GM04504 (cell line): Measurements from ENCODE around the gene GOLGA7B.
"Not testable (repeated sequence)": the region's sequence is repeated elsewhere in the genome, so short reads cannot be mapped to it uniquely, and the experiment has no call there.

Source experiments
- DNase-seq: peaks from one replicate; pipeline ENCODE4 v3.0.0-alpha.2; 2012; ENCODE audit warnings: low read depth

The GOLGA7B gene

DNA sequence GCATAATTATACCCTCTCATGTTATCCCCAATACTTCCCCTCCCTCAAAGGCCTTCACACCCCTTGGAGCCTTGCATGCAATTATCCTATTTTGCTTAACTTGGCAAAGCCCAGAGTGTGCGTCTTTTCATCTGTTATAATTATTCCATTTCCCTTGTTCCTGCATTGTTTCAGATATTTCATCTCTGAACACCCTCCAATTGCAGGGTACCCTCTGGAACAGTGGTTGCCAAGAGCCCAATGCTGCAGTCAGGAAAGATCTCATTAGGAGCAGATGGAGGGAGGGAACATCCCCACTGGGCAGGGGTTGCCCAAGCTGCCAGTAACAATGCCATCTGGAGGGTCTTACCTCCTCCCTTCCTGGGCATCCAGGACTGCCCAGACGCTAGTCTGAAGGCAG lies 18.4 kb upstream of the GOLGA7B start:
- no peak for DNase-seq

DNA sequence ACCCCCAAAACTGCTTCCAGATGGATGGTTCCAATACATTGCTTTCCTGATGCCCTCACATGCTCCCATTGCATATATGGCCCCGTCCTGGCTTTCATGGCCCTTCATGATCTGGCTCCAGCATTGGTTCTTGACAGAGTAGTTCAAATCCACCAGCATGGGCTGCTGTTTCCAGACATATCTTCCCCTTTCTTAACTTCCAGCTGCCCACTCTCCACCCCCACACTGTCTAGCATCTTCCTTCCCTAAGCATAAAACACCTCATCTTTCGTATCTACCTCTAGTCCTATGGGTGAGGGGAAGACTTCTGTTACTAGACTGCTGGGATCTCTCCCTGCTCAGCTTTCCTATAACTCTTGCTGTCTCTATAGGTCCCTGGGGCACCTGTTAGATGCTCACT lies 13.2 kb upstream of the GOLGA7B start:
- DNase-seq = no peak

DNA sequence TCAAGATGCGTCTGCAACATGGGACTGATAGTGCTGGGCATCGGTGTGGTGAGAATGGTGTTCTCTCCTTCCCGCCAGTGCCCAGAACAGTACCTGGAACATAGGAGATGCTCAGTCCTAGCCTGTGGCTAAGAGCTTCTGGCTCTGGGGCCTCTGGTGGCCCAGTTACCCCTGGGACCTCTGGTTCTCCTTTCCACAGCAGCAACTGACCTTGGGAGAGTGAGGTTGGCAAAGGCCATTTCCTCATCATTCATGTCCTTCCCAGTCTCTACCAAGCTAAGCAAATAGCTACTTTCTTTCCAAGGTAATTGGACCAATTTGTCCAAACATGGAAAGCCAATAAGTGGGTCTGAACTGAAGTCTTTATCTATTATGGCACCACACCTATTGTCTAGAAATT lies 11.6 kb upstream of the GOLGA7B start:
- DNase-seq = no peak

DNA sequence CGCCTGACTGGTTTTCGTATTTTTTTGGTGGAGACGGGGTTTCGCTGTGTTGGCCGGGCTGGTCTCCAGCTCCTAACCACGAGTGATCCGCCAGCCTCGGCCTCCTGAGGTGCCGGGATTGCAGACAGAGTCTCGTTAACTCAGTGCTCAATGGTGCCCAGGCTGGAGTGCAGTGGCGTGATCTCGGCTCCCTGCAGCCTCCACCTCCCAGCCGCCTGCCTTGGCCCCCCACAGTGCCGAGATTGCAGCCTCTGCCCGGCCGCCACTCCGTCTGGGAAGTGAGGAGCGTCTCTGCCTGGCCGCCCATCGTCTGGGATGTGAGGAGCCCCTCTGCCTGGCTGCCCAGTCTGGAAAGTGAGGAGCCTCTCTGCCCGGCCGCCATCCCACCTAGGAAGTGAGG lies 8.5 kb upstream of the GOLGA7B start:
- DNase-seq = not testable (repeated sequence)

DNA sequence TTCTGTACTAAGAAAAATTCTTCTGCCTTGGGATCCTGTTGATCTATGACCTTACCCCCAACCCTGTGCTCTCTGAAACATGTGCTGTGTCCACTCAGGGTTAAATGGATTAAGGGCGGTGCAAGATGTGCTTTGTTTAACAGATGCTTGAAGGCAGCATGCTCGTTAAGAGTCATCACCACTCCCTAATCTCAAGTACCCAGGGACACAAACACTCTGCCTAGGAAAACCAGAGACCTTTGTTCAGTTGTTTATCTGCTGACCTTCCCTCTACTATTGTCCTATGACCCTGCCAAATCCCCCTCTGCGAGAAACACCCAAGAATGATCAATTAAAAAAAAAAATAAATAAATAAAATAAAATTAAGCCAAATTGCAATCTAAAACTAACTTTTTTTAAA lies 7.5 kb upstream of the GOLGA7B start:
- not testable (repeated sequence) for DNase-seq

DNA sequence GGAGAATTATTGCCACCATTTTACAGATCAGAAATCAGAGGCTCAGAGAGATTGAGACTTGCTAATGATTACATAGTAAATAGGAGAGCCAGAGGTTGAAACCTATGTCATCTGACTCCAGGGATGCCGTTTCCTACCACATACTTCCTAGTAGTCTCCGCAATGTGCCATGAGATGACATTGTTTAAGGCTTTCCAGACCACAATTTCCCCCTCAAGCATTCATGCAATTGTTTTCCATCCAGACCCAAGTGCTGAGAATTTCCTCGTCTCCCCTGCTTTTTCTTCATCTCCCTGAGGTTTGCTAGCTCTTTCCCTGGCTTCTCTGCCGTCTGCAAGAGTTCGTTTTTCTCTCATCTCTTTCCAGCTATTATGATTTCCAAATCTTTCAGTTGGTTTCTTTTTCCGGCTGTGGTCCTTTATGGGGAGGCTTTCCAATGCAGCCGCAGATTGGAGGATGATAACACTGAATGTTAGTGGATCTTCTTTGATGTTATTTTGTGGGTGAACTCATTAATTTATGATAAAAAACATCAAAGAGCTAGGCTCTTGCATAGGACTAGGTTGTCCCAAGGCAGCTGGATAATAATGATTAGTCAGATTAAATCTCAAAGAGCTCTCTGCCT lies 6.9 kb upstream of the GOLGA7B start:
- no peak for DNase-seq

DNA sequence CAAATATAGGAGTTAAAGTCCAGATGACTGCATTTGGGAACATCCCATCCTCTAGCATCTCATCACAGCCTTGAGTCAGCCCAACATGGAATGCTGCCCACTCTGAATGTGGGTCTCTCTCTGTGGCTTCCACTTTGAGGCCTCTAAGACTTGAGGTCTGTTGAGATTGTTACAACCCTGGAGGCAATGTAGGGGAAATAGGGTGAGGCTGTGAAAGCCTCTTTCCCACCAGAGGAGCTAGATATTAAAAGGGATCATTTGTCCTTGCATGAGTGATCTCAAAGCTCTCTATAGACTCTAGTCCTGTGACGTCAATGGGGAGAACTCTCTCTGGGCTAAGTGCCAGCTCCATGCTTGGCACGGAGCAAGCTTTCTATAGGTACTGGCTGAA lies 6.4 kb upstream of the GOLGA7B start:
- no peak for DNase-seq

DNA sequence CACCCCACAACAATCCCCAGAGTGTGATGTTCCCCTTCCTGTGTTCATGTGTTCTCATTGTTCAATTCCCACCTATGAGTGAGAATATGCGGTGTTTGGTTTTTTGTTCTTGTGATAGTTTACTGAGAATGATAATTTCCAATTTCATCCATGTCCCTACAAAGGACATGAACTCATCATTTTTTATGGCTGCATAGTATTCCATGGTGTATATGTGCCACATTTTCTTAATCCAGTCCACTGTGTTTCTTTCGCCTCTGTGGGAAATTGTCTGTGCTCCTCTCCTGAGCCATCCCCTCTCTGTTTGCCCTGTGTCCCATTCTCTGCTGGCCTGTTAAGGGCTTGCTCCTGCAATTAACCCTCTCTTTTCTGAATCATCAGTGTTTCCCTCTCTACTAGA lies 5.7 kb upstream of the GOLGA7B start:
- DNase-seq = not testable (repeated sequence)

DNA sequence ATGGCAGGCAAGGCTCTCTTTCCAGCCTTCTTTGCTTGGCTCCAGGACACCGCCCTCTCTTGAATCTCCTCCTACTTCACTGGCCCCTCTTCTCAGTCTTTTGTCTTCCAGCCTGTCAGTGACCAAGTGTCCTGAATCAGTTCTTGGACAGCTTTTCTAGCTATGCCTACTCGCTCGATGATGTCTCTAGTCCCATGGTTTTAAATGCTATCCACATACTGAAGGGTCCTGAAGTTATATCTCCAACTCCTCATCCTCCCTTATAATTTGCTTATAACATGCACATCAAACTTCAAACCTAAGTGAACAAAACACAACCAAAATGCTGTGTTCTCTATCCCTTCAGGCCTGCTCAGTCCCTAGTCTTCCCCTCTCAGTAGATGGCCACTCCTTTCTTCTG lies 5.0 kb upstream of the GOLGA7B start:
- DNase-seq = no peak

DNA sequence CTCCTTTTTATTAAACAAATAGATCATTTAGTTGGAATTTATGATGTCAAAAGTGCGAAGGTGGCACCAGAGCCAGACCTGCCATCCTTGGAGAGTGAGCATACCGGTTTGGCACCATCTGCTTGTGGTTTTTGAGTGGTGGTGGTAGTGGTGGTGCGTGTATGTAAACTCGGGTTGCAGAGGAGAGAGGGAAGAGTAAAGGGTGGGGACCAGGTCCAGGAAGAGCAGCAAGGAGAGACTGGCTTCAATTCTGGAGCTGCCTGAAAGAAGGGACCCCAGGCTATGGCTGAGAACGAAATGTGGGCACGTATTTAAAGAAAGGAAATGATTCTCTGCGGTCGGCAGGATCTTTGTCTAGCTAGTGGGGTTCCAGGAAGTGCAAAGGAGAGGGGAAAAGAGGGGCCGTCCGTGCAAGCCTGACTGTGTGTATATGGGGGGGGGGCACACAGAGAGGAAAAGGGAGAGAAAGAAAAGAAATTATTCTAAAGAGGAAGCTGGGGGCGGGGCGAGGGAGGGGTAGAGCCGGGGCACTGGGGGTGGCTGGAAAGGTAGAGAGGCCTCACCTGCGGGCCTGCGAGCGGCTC lies 448 bp upstream of the GOLGA7B start:
- no peak for DNase-seq

DNA sequence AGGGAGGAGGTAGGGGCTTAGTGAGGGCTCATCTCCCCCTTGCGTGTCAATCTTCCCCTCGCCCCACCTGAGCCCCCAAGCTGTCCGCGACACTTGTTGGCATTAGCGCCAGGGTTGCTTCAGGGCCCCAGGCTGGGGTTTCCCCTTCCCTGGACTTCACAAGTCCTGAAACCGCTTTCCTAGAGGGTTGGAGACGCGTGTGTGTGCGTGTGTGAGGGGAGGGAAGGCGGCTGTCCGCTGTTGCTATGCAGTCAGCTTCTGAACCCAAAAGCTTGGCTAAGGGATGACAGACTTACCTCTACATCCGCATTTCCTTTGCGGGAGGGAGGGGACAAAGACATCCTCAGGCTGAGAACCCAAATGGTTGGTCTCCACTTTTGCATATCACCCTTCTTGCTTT lies 803 bp downstream of the GOLGA7B start:
- DNase-seq = no peak

DNA sequence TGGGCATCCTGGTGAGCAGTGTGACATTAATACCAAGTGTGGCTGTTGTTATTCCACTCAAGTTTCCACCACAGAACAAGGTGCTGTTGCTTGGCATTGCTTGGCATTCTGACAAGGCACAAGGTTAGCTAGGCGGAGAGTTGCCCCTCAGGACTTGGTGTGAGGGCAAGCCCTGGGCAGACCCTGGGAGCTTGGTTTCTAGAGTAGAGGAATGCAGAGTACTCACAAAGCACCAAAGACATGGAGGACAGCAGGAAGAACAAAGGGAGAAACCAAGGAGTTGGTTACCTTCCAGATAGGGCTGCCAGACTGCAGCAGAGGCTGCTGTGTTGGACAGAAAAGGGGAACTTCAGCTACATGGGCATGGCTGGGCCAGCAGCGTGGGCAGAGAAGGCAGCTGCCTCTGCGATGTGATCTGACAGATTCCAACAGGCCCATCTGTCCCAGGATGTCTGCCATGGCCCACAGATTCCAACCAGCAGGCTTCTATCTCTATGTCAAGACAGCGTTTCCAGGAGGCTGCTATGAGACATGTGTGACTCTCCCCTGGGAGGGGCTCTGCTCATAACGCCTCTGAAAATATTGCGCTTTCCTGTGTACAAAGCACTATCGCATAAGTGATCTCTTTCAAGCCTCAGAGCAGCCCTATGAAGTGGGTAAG lies 1.8 kb downstream of the GOLGA7B start:
- DNase-seq = no peak

DNA sequence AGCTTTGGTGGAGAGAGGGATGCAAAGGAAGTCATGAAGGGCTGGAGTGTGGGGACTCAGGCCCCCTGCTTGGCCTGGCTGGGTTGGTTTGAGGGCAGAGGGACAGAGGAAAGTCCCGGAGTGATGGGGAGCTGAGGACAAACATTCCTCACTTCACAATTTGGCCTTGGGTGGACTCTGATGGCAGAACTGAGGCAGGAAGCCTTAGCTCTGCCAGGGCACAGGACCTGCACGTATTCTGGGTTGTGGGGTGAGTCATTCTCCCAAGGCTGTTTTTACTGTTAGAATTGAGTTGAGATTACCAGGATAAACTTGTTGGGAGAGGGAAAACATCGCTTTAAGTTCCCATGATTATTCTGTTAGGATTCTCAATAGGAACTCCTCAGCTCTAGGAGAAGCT lies 2.6 kb downstream of the GOLGA7B start:
- DNase-seq = no peak

DNA sequence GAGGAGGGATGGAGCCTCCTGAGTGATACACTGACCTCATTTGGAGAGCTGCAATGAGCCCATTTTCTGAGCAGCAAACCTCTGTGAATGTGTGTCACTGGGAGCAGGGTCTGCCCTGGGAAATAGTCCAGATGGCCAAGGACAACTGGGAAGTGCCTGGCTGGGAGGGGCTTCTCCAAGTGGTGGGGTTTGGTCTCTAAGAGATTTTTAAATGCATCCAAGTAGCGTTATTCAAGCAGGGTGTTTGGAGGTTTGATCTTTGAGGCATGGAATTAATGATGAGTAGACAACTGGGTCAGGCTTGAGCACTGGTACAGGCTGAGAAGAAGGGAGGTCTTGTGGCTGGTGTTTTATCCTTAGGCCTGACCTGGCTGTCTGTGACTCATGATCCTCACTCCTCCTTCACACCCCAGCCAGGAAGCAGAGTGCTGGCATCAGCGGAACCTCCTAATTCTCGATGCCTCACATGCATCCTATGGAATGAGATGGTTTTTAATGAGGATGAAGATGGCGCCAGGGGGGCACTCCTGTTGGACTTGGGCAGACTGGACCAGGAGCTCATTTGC lies 3.3 kb downstream of the GOLGA7B start:
- no peak for DNase-seq

DNA sequence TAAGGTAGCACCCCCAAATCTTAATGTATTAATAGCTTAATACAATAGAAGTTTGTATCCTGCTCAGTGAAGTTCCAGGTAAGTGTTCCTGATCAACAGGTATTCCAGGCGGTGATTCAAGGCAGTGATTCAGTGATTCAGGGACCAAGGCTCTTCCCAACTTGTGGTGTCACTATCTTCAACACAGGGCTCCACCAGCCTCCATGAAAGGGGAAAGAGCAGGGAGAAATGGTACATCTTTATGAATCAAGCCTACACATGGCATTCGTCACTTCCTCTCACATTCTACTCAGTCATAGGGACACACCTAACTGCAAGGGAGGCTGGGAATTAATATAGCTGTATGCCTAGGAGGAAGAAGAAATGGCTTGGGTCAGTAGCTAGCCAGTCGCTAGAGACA lies 5.1 kb downstream of the GOLGA7B start:
- no peak for DNase-seq

DNA sequence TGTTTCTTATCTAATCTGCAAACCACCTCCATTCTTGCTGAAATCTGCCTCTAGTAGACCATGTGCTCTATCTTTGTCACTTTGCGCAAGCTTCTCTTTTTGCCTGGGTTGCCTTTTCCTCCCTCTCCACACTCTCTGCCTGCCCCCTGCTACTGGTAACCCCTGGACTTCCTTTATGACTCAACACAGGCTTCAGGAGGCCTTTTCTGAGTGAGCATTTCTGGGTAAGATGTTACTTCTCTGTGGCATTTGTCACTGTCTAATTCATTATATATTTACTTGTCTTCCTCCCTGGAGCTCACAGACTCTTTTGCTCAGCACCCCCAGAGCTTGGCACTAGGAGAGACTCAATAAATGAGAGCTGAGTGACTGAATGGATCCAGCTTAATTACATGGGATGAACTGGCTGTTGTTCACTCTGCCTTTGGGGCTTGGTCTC lies 8.4 kb downstream of the GOLGA7B start:
- DNase-seq = no peak

DNA sequence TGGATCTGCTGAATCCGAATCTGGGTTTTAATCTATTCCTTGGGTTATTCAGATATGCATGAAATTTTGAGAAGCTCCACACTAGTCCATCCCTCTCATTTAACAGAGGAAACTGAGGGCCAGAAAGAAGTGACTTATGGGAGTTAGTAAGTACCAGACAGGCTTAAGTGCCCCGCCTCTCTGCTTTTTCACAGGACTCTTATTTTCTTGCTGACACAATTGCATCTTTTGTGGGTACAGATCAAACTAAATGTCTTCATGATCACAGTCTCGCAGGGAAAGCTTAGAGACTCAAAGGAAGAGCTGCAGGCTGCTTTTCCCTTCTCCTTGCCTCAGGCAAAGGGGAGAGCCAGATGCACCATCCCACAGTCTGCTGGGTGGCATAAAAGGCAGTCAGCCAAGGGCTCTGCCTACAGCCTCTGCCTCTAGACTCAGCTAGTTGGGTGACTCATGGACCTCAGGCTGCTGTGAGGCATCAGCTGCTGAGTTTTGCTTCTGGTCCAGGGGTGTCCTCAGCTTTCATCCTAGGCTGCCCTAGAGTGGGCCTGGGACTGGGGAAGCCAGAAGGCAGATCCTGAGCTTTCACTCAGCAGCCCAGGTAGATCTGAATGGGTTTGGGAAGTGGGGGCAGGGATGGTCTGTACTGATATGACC lies 11.6 kb downstream of the GOLGA7B start:
- no peak for DNase-seq

DNA sequence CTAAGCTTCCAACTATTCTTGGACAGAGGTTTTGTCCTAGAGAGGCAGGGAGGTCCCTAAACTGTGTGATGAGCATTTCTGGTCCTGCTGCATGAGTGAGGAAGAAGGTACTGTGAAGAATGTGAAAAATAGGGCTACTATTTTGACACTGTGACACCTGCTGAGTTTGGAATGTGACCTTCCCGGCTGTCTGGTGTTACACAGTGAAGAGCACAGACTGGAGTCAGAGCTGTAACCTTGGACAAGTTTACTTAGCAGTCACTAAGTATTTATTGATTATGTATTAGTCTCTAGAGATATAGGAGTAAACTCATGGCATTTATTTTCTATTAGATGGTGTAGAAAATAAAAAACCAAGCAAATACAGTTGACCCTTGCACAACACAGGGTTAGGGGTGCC lies 12.3 kb downstream of the GOLGA7B start:
- no peak for DNase-seq

DNA sequence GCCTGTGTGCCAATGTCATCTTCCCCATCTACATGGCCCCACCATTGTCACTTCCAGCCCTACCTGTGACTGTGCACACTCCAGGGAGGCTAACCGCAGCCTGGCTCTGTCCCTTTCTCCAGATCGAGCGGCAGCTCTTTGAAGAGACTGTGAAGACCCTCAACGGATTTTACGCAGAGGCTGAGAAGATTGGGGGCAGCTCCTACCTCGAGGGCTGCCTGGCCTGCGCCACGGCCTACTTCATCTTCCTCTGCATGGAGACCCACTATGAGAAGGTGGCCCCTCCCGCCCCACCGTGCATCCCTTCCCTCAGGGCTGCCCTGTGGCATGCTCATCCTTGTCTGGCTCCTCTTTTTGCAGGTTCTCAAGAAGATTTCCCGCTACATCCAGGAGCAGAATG lies 14.2 kb downstream of the GOLGA7B start:
- no peak for DNase-seq

DNA sequence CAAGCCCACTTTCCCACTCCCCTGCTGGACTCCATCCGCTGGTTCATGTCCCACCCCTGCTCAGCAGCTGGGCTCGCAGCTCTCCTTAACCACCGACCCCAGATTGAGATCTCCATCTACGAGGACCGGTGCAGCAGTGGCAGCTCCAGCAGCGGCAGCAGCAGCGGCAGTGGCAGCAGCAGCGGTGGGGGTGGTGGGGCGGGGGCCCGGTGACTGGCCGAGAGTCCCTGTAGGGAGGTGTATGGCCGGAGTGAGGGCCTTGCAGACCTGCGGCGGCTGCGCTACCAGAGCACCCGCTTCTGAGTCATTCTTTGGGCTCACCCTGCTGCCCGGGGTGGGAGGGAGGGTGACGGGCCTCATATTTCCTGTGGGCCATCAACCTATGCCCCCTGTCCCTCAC lies 15.8 kb downstream of the GOLGA7B start:
- DNase-seq = no peak

DNA sequence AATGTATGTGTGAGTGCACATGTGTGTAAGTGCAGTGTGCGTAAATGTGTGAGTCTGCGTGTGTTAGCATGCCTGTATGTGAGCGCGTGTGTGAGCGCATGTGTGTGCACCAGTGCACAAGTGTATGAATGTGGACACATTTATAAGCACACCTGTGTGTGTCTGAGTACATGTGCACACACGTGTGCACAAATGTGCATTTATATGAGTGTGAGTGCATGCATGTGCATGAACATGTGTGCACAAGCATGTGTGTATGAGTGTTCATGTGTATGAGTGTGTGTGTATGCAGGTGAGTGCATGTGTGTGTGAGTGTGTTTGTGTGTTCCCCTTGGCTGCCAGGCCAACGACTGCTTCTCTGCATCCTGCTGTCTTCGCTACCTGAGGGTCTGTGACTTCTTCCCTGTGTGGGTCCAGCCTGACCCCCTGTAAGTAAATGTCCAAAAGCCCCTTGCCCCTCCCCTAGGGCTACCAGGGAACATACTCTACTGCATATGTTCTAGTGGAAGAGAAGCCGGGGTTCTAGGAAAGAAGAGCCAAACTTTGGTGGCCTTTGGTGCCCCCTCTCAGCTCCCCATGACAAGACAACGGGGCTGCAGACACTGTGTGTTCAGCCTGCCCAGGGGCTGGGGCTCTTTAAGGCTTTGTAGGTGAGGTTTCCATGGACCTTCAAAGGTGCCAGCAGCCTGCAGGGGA lies 17.0 kb downstream of the GOLGA7B start:
- DNase-seq = no peak

DNA sequence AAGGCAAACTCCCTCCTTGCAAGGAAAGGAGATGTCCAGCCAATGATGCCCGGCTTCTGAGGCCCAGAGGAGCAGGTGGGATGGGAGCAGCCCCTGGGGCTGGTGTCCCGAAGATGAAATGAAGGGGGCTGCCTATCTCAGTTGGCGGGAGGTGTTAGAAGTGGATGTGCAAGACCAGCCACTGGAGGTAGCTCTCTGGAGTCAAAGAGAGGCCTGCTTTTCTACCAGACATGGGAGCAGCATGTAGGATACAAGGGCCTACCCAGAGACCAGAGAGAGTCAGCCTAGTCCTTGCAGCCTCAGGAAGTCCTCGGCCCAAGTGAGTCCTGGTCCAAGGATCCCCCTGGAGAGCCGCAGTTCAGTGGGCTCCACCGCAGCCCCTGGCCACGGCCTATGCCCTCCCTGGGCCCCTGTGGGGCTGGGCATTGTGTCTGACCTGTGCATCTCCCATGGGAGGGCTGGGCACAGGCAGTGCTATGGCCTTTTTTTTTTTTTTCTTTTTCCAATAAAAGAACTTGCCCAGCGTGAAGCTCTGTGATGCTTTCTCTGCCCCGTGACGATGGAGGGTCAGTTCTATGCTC lies 17.7 kb downstream of the GOLGA7B start:
- DNase-seq = no peak
